Activated T-helper 9 cell treated with anti-CD3 and anti-CD28 coated beads, Interleukin-2, amount 50 U/mL, for 16 hours (primary cell): ENCODE results near the gene MPRIP.

Source experiments
- DNase-seq: peaks from one replicate; pipeline ENCODE4 v3.0.0-alpha.2; 2020; ENCODE audit warnings: low read depth

Gene MPRIP

GRCh38 chr17:17050346-17051345 lies 8.4 kb downstream of the MPRIP start:
- no peak for DNase-seq

- no peak for DNase-seq
Observed at GRCh38 chr17:17051380-17051779, 9.1 kb downstream of the MPRIP start.

GRCh38 chr17:17051791-17052461 lies 9.7 kb downstream of the MPRIP start:
- DNase-seq: no peak

GRCh38 chr17:17052462-17053221 lies 10.4 kb downstream of the MPRIP start:
- no peak for DNase-seq

GRCh38 chr17:17053446-17054379 lies 11.5 kb downstream of the MPRIP start:
- no peak for DNase-seq

- no peak for DNase-seq
Observed at GRCh38 chr17:17054636-17055035, 12.4 kb downstream of the MPRIP start.

- DNase-seq: no peak
Observed at GRCh38 chr17:17055286-17056155, 13.3 kb downstream of the MPRIP start.

GRCh38 chr17:17056156-17056539 lies 13.9 kb downstream of the MPRIP start:
- DNase-seq: no peak

- DNase-seq: no peak
Observed at GRCh38 chr17:17057057-17057551, 14.8 kb downstream of the MPRIP start.

GRCh38 chr17:17058304-17058703 lies 16.0 kb downstream of the MPRIP start:
- DNase-seq: no peak

GRCh38 chr17:17059301-17059890 lies 17.1 kb downstream of the MPRIP start:
- no peak for DNase-seq

- no peak for DNase-seq
Observed at GRCh38 chr17:17060001-17060922, 18.0 kb downstream of the MPRIP start.

GRCh38 chr17:17060930-17061329 lies 18.7 kb downstream of the MPRIP start:
- no peak for DNase-seq

- no peak for DNase-seq
Observed at GRCh38 chr17:17061516-17061915, 19.3 kb downstream of the MPRIP start.

GRCh38 chr17:17062356-17062755 lies 20.1 kb downstream of the MPRIP start:
- no peak for DNase-seq

- no peak for DNase-seq
Observed at GRCh38 chr17:17062866-17063265, 20.6 kb downstream of the MPRIP start.

- DNase-seq: no peak
Observed at GRCh38 chr17:17063546-17064122, 21.4 kb downstream of the MPRIP start.

GRCh38 chr17:17064322-17064721 lies 22.1 kb downstream of the MPRIP start:
- DNase-seq: no peak
